NOMO-1 (cell line): ENCODE measurements around the gene HDGF.

ENCODE experiments used
- DNase-seq, 2 experiments: peaks; one replicate each; lab custom pipeline; 2025; ENCODE audit not compliant: unreplicated experiment in 2 of 2; lab: John Stamatoyannopoulos, UW

The HDGF gene

GRCh38 chr1:156747742-156748669 is 3.5 kb downstream of the HDGF start:
- DNase-seq, result no peak

DNA sequence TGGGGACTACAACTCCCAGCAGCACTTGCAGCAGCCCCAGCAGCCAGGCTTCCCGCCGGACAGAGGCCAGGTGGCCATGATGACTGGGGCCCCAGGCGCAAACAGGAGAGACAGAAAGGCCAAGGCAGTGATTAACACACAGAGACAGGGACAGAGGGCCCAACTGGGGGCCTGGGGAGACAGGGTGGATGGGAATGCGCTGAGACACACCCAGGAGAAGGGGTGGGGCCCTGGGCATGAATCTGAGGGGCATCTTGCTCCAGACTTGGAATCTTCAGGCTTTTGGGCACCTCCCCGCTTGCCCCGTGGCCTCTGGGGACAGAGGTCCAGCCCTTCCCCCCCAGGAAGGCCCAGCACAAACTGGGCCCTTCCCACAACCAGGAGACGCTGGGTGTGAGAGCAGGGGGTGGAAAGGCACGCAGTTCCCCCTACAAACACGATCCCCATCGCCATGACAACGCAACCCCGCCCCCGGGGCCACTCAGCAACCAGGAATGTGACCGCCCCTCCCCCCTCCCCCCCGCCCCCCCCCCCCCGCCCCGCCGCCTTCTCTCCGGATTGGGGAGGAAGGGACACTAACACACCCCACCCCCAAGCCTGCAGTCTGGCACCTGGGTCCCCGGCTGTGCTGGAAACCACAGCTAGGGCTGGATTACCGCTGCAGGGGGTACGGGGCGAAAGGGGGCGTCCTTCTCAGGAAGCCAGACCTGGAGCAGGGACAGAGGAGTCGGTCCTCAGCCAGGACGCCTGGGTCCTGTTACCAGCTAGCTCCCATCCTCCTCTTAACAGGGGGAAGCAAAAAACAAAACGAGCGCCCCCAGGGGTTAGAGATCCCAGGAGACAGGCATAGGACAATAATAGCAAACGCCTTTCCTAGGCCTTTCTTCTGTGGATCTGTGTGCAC is 4.5 kb downstream of the HDGF start:
- DNase-seq, result peak; percentile 17 to 22

DNA sequence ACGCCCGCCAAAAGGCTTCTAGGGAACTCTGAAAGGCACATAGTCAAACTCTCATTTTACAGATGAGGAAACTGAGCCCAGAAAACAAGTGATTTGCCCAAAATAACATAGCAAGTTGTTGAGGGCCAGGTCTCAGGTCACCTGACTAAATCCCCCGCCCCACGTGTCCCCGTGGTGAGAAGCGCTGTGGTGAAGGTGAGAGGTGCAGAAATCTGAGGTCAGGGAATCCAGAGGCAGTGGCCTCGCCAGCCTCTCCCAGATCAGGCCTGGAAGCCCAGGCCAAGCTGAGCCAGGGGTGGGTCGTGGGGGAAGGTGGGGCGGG is 5.1 kb downstream of the HDGF start:
- no peak for DNase-seq

DNA sequence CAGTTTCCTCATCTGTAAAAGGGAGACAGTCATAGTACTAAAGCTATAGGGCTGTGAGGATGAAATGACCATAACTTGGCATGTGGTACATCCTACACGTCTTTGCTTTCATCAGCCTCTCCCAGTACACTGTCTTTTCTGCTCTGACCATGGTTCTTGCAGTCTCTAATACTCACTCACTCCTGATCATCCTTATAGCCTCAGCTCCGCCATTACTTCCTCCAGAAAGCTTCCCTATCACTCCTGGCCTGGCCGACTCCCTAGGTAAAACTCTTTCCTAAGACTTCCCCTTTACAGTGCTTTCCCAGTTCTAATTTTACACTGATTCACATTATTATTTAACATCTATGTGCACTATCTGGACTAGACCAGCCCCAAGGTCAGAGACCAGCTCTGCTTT is 5.6 kb downstream of the HDGF start:
- no peak for DNase-seq

DNA sequence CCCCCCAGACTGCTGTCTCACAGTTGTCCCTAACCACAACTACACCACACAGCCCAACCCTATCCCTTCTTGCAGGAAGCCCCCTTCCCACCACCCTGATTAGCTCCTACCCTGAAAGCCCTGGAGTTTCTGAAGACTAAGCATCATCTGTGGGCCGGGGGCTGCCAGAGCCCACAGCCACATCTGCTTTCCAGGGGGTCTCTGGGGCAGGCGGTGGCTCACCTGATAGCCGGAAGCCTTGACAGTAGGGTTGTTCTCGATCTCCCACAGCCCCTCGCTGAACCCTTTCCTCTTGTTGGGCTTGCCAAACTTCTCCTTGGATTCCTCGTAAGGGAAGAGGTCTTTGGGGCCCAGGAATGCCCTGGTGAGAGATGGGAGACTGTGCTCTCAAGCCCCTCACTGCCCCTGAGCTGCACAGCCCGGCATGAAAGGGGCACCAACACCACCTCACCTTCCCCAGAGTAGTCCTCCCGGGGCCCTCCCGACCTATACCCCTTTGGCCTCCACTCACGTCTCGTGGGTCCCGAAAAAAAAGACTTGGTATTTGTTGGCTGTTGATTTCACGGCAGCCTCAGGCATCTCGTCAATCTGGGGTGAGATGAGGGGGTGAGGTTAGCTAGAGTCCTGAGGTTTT is 6.6 kb downstream of the HDGF start:
- no peak for DNase-seq

DNA sequence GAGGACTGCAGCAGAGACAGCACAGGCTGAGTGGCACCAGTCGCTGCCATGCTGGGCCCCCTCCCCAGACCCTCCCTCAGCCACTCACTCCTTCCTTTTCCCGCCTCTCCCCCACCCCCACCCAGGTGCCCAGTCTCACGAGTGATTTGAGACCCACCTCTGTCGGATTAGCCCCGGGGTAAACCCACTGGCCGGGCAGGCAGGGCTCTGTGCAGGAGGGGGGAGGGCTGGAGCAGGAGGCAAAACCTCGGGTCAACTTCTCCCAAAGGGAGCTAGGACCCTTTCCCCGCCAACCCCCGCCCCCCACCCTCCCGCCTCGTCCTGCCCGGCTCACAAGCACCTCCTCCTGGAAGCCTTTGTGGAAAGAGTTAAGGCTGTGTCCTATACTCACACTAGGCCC is 7.1 kb downstream of the HDGF start:
- no peak for DNase-seq

- no peak for DNase-seq
Observed at GRCh38 chr1:156743367-156744302, 7.8 kb downstream of the HDGF start.

GRCh38 chr1:156742801-156743200 is 8.7 kb downstream of the HDGF start:
- no peak for DNase-seq

- no peak for DNase-seq
Observed at GRCh38 chr1:156742017-156742416, 9.5 kb downstream of the HDGF start.

- no peak for DNase-seq
Observed at GRCh38 chr1:156741481-156741983, 9.9 kb downstream of the HDGF start.

GRCh38 chr1:156740741-156741480 is 10.6 kb downstream of the HDGF start, which contains the start of gene MRPL24:
MRPL24 (minus strand) TSS chr1:156741088; CDS start chr1:156738704, 2,384 bp downstream.
- DNase-seq, result peak; percentile 99

- DNase-seq, result peak in 1 of 2 experiments; percentile 13
Observed at GRCh38 chr1:156740237-156740740, 11.2 kb downstream of the HDGF start.

GRCh38 chr1:156738916-156739315 is 12.6 kb downstream of the HDGF start:
- DNase-seq, result no peak

GRCh38 chr1:156738407-156738806 is 13.1 kb downstream of the HDGF start:
- no peak for DNase-seq

DNA sequence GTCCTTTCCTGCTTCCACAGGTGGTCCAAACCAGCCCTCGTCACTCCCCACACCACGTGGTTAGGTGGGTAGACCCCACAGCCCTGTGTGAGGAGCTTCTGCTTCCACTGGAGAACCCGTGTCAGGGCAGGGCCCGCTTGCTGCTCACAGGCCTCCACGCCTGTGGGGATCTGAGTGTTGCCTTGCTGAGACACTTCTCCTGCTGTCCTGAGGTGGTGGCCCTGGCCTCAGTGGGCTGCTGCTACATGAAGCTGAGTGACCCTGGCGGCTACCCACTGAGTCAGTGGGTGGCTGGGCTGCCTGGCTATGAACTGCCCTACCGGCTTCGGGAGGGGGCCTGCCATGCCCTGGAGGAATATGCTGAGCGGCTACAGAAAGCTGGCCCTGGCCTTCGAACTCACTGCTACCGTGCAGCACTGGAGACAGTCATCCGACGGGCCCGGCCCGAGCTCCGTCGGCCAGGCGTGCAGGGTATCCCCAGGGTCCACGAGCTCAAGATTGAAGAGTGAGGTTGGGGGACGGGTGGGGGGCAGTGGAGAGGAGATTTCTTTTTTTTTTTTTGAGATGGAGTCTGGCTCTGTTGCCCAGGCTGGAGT is 17.4 kb downstream of the HDGF start:
- no peak for DNase-seq

- DNase-seq, result peak; percentile 97
Observed at GRCh38 chr1:156728599-156729462, 22.6 kb downstream of the HDGF start, which contains the start of gene ISG20L2. ISG20L2 (minus strand) TSS chr1:156728766; CDS start chr1:156727652, 1,114 bp downstream.

DNA sequence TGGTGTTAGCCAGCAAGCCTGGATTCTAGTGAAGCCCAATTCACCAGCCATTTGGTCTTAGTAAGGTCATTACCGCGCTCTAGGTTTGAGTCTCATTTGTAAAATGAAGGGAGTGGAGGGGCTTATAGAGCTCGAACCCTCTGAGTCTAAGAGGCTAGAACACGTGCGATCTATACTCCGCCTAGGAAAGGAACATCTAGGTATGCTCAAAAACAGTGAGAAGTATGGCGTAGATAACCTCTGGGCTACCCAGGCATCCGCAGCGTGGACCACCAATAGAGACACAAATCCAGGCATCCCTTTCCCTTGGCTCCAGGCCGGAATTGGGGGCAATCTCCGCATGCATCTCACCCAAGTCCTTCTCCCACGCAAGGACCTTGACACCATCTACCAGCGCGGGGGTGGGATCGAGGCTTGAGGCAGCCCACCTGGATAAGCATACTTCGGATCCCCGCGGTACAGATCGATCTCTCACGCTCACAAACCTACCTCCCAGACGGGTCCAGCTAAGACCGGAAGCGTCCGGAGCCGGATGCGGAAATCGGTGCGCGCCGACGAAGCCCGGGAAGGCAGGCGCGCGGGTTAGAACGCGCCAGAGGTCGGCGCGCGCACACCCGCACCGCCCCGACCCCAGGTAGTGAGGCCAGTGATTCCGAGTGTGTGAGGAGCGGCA is 23.4 kb downstream of the HDGF start, which contains the start of gene METTL25B:
Gene METTL25B, plus strand, starts transcription at position 544 of the 673 bp plus-strand sequence. CDS start 636 bp downstream, outside the sequence.
- DNase-seq, result peak; percentile 67 to 90
